Activated CD8-positive, alpha-beta memory T cell treated with anti-CD3 and anti-CD28 coated beads, Interleukin-2, amount 50 U/mL, for 24 hours (primary cell): ENCODE results near the gene EVA1A.

Experiments used
- DNase-seq: peaks from one replicate; pipeline ENCODE4 v3.0.0-alpha.2; 2020; ENCODE audit errors: extremely low read depth

Gene EVA1A

GRCh38 chr2:75541430-75541829, 19.3 kb downstream of the EVA1A start:
- DNase-seq: no peak

- DNase-seq: no peak
Observed at GRCh38 chr2:75540994-75541393, 19.7 kb downstream of the EVA1A start.

DNA sequence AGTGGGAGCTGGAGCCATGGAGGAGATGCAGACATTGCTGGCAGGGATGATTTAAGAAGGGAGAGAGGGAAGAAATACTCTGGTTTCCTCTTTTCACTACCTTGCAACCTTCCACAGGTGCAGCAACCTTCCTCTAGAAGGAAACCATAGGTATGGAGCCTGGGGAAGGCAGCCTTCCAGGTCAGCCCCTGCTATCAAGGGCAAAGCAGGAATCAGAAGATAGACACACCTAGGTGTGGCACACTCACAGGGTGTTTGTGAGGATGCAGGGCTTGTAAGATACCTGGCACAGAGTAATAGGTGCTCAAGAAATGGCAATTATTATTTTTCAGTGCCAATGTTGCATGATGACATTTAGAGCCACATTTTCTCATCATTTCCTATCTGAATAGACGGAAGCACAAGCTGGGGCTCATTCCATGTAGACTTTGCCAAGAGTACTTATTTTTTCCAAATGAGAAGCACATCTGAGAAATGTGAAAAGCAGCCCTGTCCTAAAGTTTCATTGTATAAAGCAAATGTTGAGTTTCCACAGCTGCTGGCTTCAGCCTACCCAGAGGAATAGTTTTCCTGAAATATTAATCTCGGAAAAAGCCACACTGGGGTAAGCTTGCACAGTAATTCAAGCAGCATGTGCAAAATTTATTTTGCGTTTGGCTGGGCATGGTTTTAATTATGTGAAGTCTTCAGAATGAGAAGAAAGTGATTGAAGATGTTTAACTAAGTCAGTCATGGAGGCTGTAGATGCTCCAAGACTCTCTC, 20.6 kb downstream of the EVA1A start:
- no peak for DNase-seq

GRCh38 chr2:75538521-75539490, 21.9 kb downstream of the EVA1A start:
- DNase-seq: no peak

DNA sequence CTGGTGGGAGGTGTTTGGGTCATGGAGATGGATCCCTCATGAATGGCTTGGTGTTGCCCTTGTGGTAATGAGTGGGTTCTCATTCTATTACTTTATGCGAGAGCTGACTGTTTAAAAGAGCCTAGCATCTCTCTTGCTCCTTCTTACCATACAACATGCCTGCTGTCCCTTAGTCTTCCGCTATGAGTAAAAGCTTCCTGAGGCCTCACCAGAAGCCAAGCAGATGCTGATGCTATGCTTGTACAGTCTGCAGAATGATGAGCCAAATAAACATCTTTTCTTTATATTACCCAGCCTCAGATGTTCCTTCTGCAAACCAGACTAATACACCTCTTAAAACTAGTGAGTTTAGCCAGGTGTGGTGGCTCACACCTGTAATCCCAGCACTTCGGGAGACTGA, 23.1 kb downstream of the EVA1A start:
- DNase-seq: no peak

GRCh38 chr2:75533135-75533534, 27.6 kb downstream of the EVA1A start:
- DNase-seq: no peak

GRCh38 chr2:75532488-75532887, 28.3 kb downstream of the EVA1A start:
- no peak for DNase-seq

DNA sequence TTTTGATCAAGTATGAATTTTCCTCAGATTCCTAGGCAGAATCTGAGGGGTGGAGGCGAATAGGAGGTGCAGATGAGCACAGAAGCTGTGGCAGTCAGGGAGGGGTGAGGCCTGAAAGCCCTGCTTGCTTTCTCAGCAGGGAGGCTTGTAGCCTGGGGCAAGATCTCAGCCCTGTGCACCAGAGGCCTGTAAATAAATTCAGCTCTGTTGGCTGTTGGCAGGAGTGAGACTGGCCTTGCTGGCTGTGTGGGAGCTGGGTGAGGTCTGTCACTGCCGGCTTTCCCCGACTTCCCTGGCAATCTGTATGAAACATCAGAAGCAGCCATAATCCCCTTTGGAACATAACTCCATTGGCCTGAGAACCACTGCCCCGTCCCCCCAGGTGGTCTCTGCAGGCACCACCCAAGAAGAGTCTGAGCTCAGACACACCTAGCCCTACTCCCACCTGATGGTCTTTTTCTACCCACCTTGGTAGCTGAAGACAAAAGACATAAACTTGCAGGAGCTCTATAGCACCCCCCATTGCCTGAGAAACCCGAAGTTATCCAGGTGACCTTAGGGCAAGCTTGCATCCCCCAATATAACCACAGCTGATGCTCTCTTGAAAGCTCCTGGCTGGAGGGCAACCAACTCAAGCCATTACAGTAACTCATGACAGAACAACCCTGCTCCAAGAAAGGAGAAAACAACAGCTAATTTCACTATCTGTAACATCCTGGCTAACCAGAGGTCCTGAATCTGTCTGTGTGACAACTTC, 32.3 kb downstream of the EVA1A start:
- no peak for DNase-seq

- DNase-seq: no peak
Observed at GRCh38 chr2:75527676-75528075, 33.1 kb downstream of the EVA1A start.

DNA sequence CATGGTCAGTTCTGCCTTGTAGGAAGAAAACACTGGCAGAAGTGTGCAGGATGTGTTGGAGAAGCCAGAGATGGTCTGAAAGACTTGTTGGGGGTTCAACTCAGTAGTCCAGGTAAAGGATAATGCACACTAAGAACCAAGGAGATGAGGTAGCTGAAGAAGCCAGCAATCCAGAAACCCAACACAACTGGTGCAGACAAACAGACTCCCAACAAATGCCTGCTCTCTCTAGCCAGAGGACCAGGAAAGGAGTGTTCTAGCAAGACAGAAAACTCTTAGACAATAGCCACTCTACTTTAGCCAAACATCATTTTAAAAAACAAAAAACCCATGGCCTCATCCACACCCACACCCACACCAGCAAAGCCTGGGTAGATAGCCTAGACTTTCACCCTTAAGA, 33.9 kb downstream of the EVA1A start:
- DNase-seq: no peak

GRCh38 chr2:75525434-75526310, 35.1 kb downstream of the EVA1A start:
- DNase-seq: no peak

DNA sequence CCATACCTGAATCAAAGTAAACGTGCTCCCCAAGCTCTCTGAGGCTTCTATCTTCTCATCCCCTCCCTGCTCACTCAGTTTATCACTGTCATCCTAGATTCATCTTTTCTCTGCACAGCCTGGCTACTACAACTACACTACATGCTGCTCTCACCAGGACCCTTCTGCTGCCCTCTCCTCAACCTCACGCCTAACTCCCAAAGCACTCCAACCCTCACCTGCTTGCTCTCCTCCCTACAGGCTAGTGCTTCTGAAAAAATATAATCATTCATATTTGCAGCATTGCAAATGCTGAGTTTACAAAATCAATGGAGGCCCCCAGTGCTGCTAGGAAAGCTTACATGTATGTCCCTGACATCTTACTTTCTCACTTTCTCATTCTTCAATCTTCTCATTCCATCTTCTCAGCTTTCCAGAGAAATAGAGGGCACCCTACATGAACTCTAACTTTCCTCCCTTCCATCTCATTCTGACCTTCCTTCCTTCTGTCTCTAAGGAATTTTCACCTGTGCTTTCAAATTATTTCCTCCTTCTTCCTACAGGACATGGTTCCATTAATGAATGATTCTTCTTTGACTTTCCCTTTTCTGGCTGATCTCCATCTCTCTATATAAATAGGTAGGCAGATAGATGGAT, 36.3 kb downstream of the EVA1A start:
- no peak for DNase-seq

DNA sequence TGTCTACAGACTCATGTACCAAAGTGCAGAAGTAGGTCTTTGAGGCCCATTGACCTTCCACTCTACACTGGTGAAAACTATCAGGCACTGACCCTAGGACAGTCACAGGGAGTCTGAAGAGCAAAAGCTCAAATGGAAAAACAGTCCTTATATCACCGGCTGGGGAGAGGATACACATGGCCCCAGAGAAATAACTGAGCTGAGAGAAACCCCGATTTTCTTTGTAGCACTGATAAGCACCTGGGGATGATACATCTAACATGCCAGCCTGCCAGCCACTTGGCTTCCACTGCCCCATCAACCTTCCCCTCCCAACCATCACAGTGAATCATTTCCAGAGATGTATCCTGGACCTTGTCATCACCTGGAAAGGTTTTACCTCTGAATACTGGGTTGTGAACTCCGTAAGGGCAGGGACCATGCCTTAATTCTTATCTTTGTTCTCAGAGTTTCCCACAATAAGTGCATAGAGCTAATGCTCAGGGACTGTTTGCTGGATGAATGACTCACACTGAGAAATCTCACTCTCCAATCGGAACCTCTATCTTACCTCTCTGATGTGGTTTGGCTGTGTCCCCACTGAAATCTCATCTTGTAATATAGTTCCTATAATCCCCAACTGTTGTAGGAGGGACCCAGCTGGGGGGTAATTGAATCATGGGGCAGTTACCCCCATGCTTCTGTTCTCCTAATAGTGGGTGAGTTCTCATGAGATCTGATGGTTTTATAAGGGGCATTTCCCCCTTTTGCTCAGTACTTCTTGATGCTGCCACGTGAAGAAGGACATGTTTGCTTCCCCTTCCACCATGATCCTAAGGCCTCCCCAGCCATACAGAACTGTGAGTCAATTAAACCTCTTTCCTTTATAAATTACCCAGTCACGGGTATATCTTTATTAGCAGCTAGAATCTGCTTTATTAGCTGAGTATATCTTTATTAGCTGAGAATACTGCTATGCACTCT, 37.1 kb downstream of the EVA1A start:
- no peak for DNase-seq

DNA sequence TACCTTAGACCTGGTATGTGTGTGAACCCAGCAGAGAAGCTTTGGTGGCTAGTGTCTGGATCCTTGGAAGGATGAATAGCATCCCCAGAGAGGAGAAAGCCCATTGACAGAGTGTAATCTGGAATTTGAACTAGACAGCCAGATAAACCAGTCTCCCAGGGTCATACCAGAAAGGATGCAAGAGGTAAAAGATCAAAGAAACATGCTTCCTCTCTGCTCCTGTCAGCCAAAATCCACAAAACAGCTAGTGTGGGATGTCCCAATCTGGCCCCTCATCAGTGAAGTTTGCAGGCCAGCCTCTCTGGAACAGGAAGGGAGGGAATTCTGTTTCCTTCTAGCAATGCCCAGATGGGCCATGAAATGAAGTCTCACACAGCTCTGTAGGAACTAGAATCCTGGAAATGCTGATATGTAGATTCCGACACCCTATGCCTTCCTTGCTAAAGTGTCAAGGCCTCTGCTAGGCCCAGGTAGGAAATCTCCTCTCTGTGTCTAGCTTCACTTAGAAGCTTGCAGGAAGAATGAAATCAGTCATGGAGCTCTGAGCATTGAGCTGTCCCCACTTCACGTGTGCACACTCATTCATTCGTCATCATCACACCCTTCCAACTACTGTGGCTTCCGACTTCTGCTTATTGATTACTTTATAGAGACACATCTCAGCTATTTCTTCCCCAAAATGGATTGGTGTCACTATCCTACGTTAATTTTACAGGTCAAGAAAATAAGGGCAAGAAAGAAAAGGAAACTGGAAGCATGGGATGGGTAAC, 38.0 kb downstream of the EVA1A start:
- DNase-seq: no peak

GRCh38 chr2:75521225-75521872, 39.4 kb downstream of the EVA1A start:
- DNase-seq: no peak

GRCh38 chr2:75519843-75520242, 40.9 kb downstream of the EVA1A start:
- no peak for DNase-seq

- no peak for DNase-seq
Observed at GRCh38 chr2:75518638-75519465, 41.9 kb downstream of the EVA1A start.
